PFSK-1 (cell line): ENCODE measurements around the gene PDZD2.

Source experiments
- FOXP2 ChIP-seq: optimal IDR thresholded peaks from 2 replicates; pipeline ENCODE3; 2011; ENCODE audit warnings: borderline replicate concordance, control low read depth, inconsistent platforms; ENCODE audit not compliant: insufficient read depth; ENCODE audit errors: extremely low read length, extremely low read depth
- POLR2AphosphoS5 ChIP-seq: IDR thresholded peaks from 2 replicates; pipeline ENCODE4 v1.6.1; 2012; ENCODE audit warnings: low read depth, mild to moderate bottlenecking, control low read depth, low read length, moderate library complexity
- SIN3A ChIP-seq: IDR thresholded peaks from 2 replicates; pipeline ENCODE4 v1.6.1; 2012; ENCODE audit warnings: mild to moderate bottlenecking, low read length, moderate library complexity, borderline replicate concordance; ENCODE audit not compliant: insufficient read depth
- TAF1 ChIP-seq: IDR thresholded peaks from 2 replicates; pipeline ENCODE4 v1.6.1; 2012; ENCODE audit warnings: low read length, control low read depth, borderline replicate concordance; ENCODE audit not compliant: insufficient read depth
- TF ChIP-seq, protein P1 (sequence below), 2 experiments: IDR thresholded peaks; 2 replicates each; pipeline versions ENCODE4 v1.6.1 to v1.8.0; 2011 to 2012; ENCODE audit warnings: low read depth in 2 of 2, low read length in 2 of 2, control low read depth in 1 of 2, inconsistent platforms in 1 of 2, mild to moderate bottlenecking in 1 of 2, moderate library complexity in 1 of 2; ENCODE audit not compliant: insufficient read depth in 1 of 2

Gene PDZD2

DNA sequence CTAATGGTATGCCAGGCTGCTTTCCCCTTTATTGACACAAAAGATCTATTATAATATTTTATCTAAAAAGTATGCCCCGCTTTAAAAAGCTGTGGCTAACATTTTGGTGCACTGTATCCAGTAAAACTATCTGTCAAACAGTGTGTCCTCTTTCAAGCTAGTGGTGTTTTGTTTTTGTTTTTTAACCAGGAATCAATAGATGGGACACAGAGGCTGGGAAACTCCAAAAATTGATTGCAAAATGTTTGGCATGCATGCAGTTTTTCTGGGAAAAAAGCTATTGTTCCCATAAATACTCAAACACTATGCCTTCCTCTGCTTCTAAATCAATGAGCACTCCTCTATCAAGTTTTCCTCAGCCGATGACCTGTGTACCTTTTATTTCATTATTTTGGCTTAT, 34.3 kb upstream of the PDZD2 start:
- no peak for TF ChIP-seq FOXP2
- no peak for TF ChIP-seq SIN3A
- no peak for TF ChIP-seq POLR2AphosphoS5
- TF ChIP-seq, protein P1, sequence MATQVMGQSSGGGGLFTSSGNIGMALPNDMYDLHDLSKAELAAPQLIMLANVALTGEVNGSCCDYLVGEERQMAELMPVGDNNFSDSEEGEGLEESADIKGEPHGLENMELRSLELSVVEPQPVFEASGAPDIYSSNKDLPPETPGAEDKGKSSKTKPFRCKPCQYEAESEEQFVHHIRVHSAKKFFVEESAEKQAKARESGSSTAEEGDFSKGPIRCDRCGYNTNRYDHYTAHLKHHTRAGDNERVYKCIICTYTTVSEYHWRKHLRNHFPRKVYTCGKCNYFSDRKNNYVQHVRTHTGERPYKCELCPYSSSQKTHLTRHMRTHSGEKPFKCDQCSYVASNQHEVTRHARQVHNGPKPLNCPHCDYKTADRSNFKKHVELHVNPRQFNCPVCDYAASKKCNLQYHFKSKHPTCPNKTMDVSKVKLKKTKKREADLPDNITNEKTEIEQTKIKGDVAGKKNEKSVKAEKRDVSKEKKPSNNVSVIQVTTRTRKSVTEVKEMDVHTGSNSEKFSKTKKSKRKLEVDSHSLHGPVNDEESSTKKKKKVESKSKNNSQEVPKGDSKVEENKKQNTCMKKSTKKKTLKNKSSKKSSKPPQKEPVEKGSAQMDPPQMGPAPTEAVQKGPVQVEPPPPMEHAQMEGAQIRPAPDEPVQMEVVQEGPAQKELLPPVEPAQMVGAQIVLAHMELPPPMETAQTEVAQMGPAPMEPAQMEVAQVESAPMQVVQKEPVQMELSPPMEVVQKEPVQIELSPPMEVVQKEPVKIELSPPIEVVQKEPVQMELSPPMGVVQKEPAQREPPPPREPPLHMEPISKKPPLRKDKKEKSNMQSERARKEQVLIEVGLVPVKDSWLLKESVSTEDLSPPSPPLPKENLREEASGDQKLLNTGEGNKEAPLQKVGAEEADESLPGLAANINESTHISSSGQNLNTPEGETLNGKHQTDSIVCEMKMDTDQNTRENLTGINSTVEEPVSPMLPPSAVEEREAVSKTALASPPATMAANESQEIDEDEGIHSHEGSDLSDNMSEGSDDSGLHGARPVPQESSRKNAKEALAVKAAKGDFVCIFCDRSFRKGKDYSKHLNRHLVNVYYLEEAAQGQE (IDR thresholded peaks at IDR 0.05; ENCODE audit: insufficient read depth in 1 of 2, low read depth in 2 of 2, low read length in 2 of 2), result no peak
- TF ChIP-seq TAF1, result no peak

DNA sequence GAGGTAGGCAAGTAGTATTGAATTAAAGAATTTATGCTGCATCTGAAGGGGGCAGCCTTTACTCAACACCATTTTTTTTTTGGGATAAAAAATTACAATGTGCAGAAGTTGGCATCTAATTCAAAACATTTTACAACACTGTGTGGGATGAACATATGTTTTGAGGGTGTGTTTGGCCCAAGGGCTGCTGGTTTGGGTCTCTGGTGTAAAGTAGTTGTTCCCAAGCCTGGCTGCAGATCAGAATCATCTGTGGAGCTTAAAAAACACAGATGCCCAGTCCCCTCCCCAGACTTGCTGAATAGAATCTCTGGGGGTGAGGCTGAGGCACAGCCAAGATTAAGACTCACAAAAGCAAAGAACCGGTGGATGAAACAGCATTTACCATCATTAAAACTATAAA, 33.0 kb upstream of the PDZD2 start:
- no peak for TF ChIP-seq SIN3A
- TF ChIP-seq POLR2AphosphoS5, result no peak
- no peak for TF ChIP-seq TAF1
- TF ChIP-seq FOXP2, result no peak
- TF ChIP-seq, protein P1 (IDR thresholded peaks at IDR 0.05; ENCODE audit: insufficient read depth in 1 of 2, low read depth in 2 of 2, low read length in 2 of 2), result no peak

DNA sequence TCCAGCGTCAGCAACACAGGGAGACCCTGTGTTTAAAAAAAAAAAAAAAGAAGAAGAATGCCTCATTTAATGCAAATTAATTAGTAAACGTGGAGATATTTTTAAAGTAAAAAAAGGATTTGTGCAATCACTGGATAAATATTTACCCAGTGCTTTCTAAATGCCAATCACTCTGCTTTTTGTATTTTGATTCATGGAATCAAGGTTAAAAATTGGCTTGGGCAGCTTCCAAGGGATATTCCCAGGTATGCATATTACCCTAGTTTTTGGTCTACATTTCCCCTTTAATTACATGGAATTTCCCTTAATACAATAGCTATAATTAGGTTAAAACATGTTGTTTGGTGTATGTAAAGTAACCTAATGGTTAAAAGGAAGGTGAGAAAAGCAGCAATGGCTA, 31.4 kb upstream of the PDZD2 start:
- TF ChIP-seq, protein P1 (IDR thresholded peaks at IDR 0.05; ENCODE audit: insufficient read depth in 1 of 2, low read depth in 2 of 2, low read length in 2 of 2), result no peak
- no peak for TF ChIP-seq TAF1
- no peak for TF ChIP-seq POLR2AphosphoS5
- TF ChIP-seq FOXP2, result no peak
- no peak for TF ChIP-seq SIN3A

DNA sequence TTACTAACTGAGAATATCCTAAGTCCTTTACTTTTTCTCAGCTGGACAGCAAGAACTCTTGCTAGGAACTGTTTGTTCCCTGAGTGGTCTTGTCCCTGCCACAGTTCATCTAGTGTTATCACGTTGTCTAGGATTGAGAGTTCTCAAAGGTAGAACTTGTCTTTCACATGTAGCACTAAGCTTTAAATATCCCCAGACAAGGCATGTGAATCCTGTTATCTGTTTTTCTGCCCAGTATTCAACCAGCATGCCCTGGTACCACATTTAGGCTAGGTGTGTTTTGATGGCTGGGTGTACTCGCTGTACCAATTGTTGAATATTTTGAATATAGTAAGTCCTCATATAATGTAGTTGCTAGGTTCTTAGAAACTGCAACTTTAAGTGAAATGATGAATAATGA, 27.9 kb upstream of the PDZD2 start:
- TF ChIP-seq SIN3A (no peak), TAF1 (no peak), POLR2AphosphoS5 (no peak), FOXP2 (no peak)
- TF ChIP-seq, protein P1 (IDR thresholded peaks at IDR 0.05; ENCODE audit: insufficient read depth in 1 of 2, low read depth in 2 of 2, low read length in 2 of 2), result no peak

DNA sequence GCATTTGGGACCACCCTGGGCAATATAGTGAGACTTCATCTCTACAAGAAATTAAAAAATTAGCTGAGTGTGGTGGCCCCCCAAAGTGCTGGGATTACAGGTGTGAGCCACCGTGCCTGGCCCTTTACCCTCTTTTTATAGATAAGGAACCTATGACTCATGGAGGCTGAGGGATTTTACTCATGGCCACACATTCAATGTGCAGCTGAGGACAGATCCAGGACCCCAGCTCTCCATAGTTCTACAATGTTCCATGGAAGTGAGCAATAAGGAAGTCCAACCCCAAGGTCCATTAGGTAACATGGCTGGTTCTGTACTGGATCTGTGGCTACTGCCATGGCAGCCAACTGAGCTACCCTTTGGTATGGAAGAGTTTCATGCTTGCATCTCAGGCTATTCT, 25.3 kb upstream of the PDZD2 start:
- TF ChIP-seq, protein P1 (IDR thresholded peaks at IDR 0.05; ENCODE audit: insufficient read depth in 1 of 2, low read depth in 2 of 2, low read length in 2 of 2), result no peak
- TF ChIP-seq POLR2AphosphoS5 (no peak), TAF1 (no peak), SIN3A (no peak)
